ENCODE results near the gene CDC42BPA. TPM values are rescaled to one million over a fixed set of nuclear protein-coding genes. Genes with fewer than 3 reads are reported as not detected.
A peak's percentile ranks its signal among the peaks of the same experiment; 100 is the strongest.

Gene CDC42BPA
- total and polyA plus RNA-seq, 7 experiments from 2014 or later, result 0.05 to 2.0 (median 1.2) TPM; not detected in 1

- CTCF ChIA-PET, result no interaction called here
- no peak for ATAC-seq
Measured at GRCh38 chr1:226973898-226974543, 344.3 kb downstream of the CDC42BPA start.

GRCh38 chr1:226973371-226973897 is 344.9 kb downstream of the CDC42BPA start:
- intact Hi-C loops (cut with micrococcal nuclease), result no loop called here
- Mint-ChIP-seq H3K9me3 (peaks cover 3 to 17% (median 6%) of the 10 kb centered on the region in 11 donors), H3K36me3 (peaks cover 13 to 33% (median 27%) of the 10 kb centered on the region in 5 donors), H3K4me3 (no peak overlapping the region), H3K27ac (peak overlapping the region in 1 of 9 donors; percentile 51), H3K4me1 (peaks cover 0 to 8% (median 7%) of the 10 kb centered on the region in 7 donors), H3K27me3 (no peaks in the 10 kb centered on the region)
- no peak for ATAC-seq
- ChIA-PET POLR2A (no interaction called here), CTCF (interaction anchor here (0.6 kb wide), 1 partner anchor 75 kb away, joined by 3 read pairs; no protein-coding TSS in a partner anchor)
- Histone ChIP-seq H3K27me3 (ENCODE audit: control insufficient read depth in 2 of 2, insufficient read depth in 2 of 2, low read length in 2 of 2) (no peaks in the 10 kb centered on the region), H3K36me3 (ENCODE audit: control insufficient read depth in 2 of 3, insufficient read depth in 3 of 3, low read length in 3 of 3) (peaks cover 0 to 59% (median 5%) of the 10 kb centered on the region in 3 experiments), H3K4me3 (ENCODE audit: low read length) (no peak overlapping the region), H3K4me1 (ENCODE audit: control insufficient read depth in 2 of 2, insufficient read depth in 2 of 2, low read length in 2 of 2) (no peaks in the 10 kb centered on the region), H3K9me3 (ENCODE audit: control insufficient read depth in 2 of 3, low read length in 3 of 3) (peaks cover 0 to 4% (median 0%) of the 10 kb centered on the region in 3 experiments), H3K27ac (ENCODE audit: low read depth, low read length) (no peak overlapping the region)
- no peak for DNase-seq

More at GRCh38 chr1:226973898-226974543, 344.3 kb downstream of the CDC42BPA start:
- Mint-ChIP-seq H3K4me3 (no peak overlapping the region), H3K9me3 (peaks cover 3 to 17% (median 6%) of the 10 kb centered on the region in 11 donors), H3K27me3 (no peaks in the 10 kb centered on the region), H3K27ac (no peak overlapping the region), H3K4me1 (peaks cover 0 to 8% (median 7%) of the 10 kb centered on the region in 7 donors), H3K36me3 (peaks cover 13 to 27% (median 24%) of the 10 kb centered on the region in 5 donors)
- H3K36me3 ChIP-seq (ENCODE audit: control insufficient read depth in 2 of 3, insufficient read depth in 3 of 3, low read length in 3 of 3), result peaks cover 0 to 60% (median 5%) of the 10 kb centered on the region in 3 experiments
- POLR2A ChIA-PET, result no interaction called here
- no peak overlapping the region for H3K27ac ChIP-seq (ENCODE audit: low read depth, low read length)
- H3K9me3 ChIP-seq (ENCODE audit: control insufficient read depth in 2 of 3, low read length in 3 of 3), result peaks cover 0 to 4% (median 0%) of the 10 kb centered on the region in 3 experiments
- intact Hi-C loops (cut with micrococcal nuclease), result no loop called here
- H3K27me3 ChIP-seq (ENCODE audit: control insufficient read depth in 2 of 2, insufficient read depth in 2 of 2, low read length in 2 of 2), result no peaks in the 10 kb centered on the region
- H3K4me3 ChIP-seq (ENCODE audit: low read length), result no peak overlapping the region
- no peak for DNase-seq
- no peaks in the 10 kb centered on the region for H3K4me1 ChIP-seq (ENCODE audit: control insufficient read depth in 2 of 2, insufficient read depth in 2 of 2, low read length in 2 of 2)

GRCh38 chr1:226972931-226973330 is 345.4 kb downstream of the CDC42BPA start:
- intact Hi-C loops (cut with micrococcal nuclease), result no loop called here
- Mint-ChIP-seq H3K4me3 (no peak overlapping the region), H3K4me1 (peaks cover 0 to 8% (median 7%) of the 10 kb centered on the region in 7 donors), H3K27me3 (no peaks in the 10 kb centered on the region), H3K9me3 (peaks cover 3 to 17% (median 6%) of the 10 kb centered on the region in 11 donors), H3K36me3 (peaks cover 13 to 37% (median 30%) of the 10 kb centered on the region in 5 donors), H3K27ac (peak overlapping the region in 1 of 9 donors; percentile 51)
- H3K9me3 ChIP-seq (ENCODE audit: control insufficient read depth in 2 of 3, low read length in 3 of 3), result peaks cover 0 to 4% (median 0%) of the 10 kb centered on the region in 3 experiments
- ChIA-PET CTCF (interaction anchor here (0.6 kb wide), 1 partner anchor 76 kb away, joined by 3 read pairs; no protein-coding TSS in a partner anchor), POLR2A (interaction anchor here (0.9 kb wide), 1 partner anchor 34 kb away, joined by 3 read pairs; no protein-coding TSS in a partner anchor)
- H3K4me3 ChIP-seq (ENCODE audit: low read length), result no peak overlapping the region
- H3K4me1 ChIP-seq (ENCODE audit: control insufficient read depth in 2 of 2, insufficient read depth in 2 of 2, low read length in 2 of 2), result no peaks in the 10 kb centered on the region
- no peak for ATAC-seq
- H3K27ac ChIP-seq (ENCODE audit: low read depth, low read length), result no peak overlapping the region
- H3K27me3 ChIP-seq (ENCODE audit: control insufficient read depth in 2 of 2, insufficient read depth in 2 of 2, low read length in 2 of 2), result no peaks in the 10 kb centered on the region
- DNase-seq, result no peak
- peaks cover 0 to 58% (median 5%) of the 10 kb centered on the region in 3 experiments for H3K36me3 ChIP-seq (ENCODE audit: control insufficient read depth in 2 of 3, insufficient read depth in 3 of 3, low read length in 3 of 3)

- Histone ChIP-seq H3K4me1 (ENCODE audit: control insufficient read depth in 2 of 2, insufficient read depth in 2 of 2, low read length in 2 of 2) (no peaks in the 10 kb centered on the region), H3K9me3 (ENCODE audit: control insufficient read depth in 2 of 3, low read length in 3 of 3) (peaks cover 0 to 4% (median 0%) of the 10 kb centered on the region in 3 experiments), H3K27ac (ENCODE audit: low read depth, low read length) (no peak overlapping the region), H3K36me3 (ENCODE audit: control insufficient read depth in 2 of 3, insufficient read depth in 3 of 3, low read length in 3 of 3) (peaks cover 0 to 56% (median 5%) of the 10 kb centered on the region in 3 experiments), H3K27me3 (ENCODE audit: control insufficient read depth in 2 of 2, insufficient read depth in 2 of 2, low read length in 2 of 2) (no peaks in the 10 kb centered on the region), H3K4me3 (ENCODE audit: low read length) (no peak overlapping the region)
- peaks cover 13 to 48% (median 39%) of the 10 kb centered on the region in 5 donors for H3K36me3 Mint-ChIP-seq
- peaks cover 3 to 17% (median 6%) of the 10 kb centered on the region in 11 donors for H3K9me3 Mint-ChIP-seq
- intact Hi-C loops (cut with micrococcal nuclease), result no loop called here
- no peaks in the 10 kb centered on the region for H3K27me3 Mint-ChIP-seq
- CTCF ChIA-PET, result no interaction called here
- peak overlapping the region in 3 of 9 donors; percentile 25 to 46 (median 30) for H3K27ac Mint-ChIP-seq
- POLR2A ChIA-PET, result no interaction called here
- H3K4me1 Mint-ChIP-seq, result peaks cover 0 to 13% (median 8%) of the 10 kb centered on the region in 7 donors
- ATAC-seq (no peak), DNase-seq (no peak)
- no peak overlapping the region for H3K4me3 Mint-ChIP-seq
Measured at GRCh38 chr1:226971765-226972164, 346.5 kb downstream of the CDC42BPA start.

GRCh38 chr1:226967665-226968064 is 350.6 kb downstream of the CDC42BPA start:
- POLR2A ChIA-PET, result interaction anchor here (0.6 to 1.9 kb wide), 2 partner anchors 28 to 30 kb away, joined by 3 to 8 read pairs; partner anchors contain the start of gene COQ8A
- H3K36me3 Mint-ChIP-seq, result peaks cover 13 to 61% (median 50%) of the 10 kb centered on the region in 5 donors
- H3K4me3 Mint-ChIP-seq, result no peak overlapping the region
- CTCF ChIA-PET, result no interaction called here
- H3K36me3 ChIP-seq (ENCODE audit: control insufficient read depth in 2 of 3, insufficient read depth in 3 of 3, low read length in 3 of 3), result peaks cover 0 to 68% (median 5%) of the 10 kb centered on the region in 3 experiments
- H3K4me3 ChIP-seq (ENCODE audit: low read length), result no peak overlapping the region
- ATAC-seq, result no peak
- peak overlapping the region in 1 of 9 donors; percentile 74 for H3K27ac Mint-ChIP-seq
- H3K9me3 ChIP-seq (ENCODE audit: control insufficient read depth in 2 of 3, low read length in 3 of 3), result peaks cover 0 to 4% (median 0%) of the 10 kb centered on the region in 3 experiments
- no peaks in the 10 kb centered on the region for H3K27me3 ChIP-seq (ENCODE audit: control insufficient read depth in 2 of 2, insufficient read depth in 2 of 2, low read length in 2 of 2)
- intact Hi-C loops (cut with micrococcal nuclease), result no loop called here
- no peak for DNase-seq
- no peaks in the 10 kb centered on the region for H3K27me3 Mint-ChIP-seq
- peaks cover 3 to 17% (median 6%) of the 10 kb centered on the region in 11 donors for H3K9me3 Mint-ChIP-seq
- peaks cover 0 to 16% (median 8%) of the 10 kb centered on the region in 7 donors for H3K4me1 Mint-ChIP-seq
- H3K4me1 ChIP-seq (ENCODE audit: control insufficient read depth in 2 of 2, insufficient read depth in 2 of 2, low read length in 2 of 2), result no peaks in the 10 kb centered on the region
- H3K27ac ChIP-seq (ENCODE audit: low read depth, low read length), result no peak overlapping the region

- no peak for ATAC-seq
- POLR2A ChIA-PET, result interaction anchor here (0.6 kb wide), 1 partner anchor 29 kb away, joined by 3 read pairs; no protein-coding TSS in a partner anchor
Measured at GRCh38 chr1:226966683-226967082, 351.6 kb downstream of the CDC42BPA start.

More at GRCh38 chr1:226966683-226967082, 351.6 kb downstream of the CDC42BPA start:
- Histone ChIP-seq H3K4me1 (ENCODE audit: control insufficient read depth in 2 of 2, insufficient read depth in 2 of 2, low read length in 2 of 2) (no peaks in the 10 kb centered on the region), H3K4me3 (ENCODE audit: low read length) (no peak overlapping the region), H3K27ac (ENCODE audit: low read depth, low read length) (no peak overlapping the region), H3K9me3 (ENCODE audit: control insufficient read depth in 2 of 3, low read length in 3 of 3) (peaks cover 0 to 1% (median 0%) of the 10 kb centered on the region in 3 experiments), H3K36me3 (ENCODE audit: control insufficient read depth in 2 of 3, insufficient read depth in 3 of 3, low read length in 3 of 3) (peaks cover 0 to 78% (median under 1%) of the 10 kb centered on the region in 3 experiments), H3K27me3 (ENCODE audit: control insufficient read depth in 2 of 2, insufficient read depth in 2 of 2, low read length in 2 of 2) (no peaks in the 10 kb centered on the region)
- CTCF ChIA-PET, result no interaction called here
- Mint-ChIP-seq H3K27me3 (no peaks in the 10 kb centered on the region), H3K36me3 (peaks cover 9 to 55% (median 45%) of the 10 kb centered on the region in 5 donors), H3K4me1 (peaks cover 0 to 11% (median 3%) of the 10 kb centered on the region in 7 donors), H3K9me3 (peaks cover 2 to 13% (median 3%) of the 10 kb centered on the region in 11 donors), H3K4me3 (no peak overlapping the region), H3K27ac (no peak overlapping the region)
- intact Hi-C loops (cut with micrococcal nuclease), result no loop called here
- DNase-seq, result no peak

All from naive thymus-derived CD4-positive, alpha-beta T cell (primary cell).